Left ventricle myocardium inferior (tissue), 1 donor: ENCODE results near the gene ZNF557. TPM values are rescaled to one million over a fixed set of nuclear protein-coding genes. Genes with fewer than 3 reads are reported as not detected.

Experiments used
- DNase-seq: peaks from one replicate; pipeline ENCODE4 v3.0.0-alpha.2; 2020
- H3K27ac ChIP-seq: fragments of 200-600 bp; replicated peaks from 2 replicates; pipeline ENCODE4 v1.8.0; 2021
- H3K27me3 ChIP-seq: fragments of 200-600 bp; 2 replicates; pipeline ENCODE4 v1.8.0; 2021; ENCODE audit warnings: low read depth
- H3K36me3 ChIP-seq: fragments of 200-600 bp; 2 replicates; pipeline ENCODE4 v1.8.0; 2021
- H3K4me1 ChIP-seq: fragments of 200-600 bp; 2 replicates; pipeline ENCODE4 v1.8.0; 2021
- H3K4me3 ChIP-seq: fragments of 200-600 bp; 2 replicates; pipeline ENCODE4 v1.8.0; 2021; ENCODE audit warnings: mild to moderate bottlenecking, moderate library complexity
- H3K9me3 ChIP-seq: fragments of 200-600 bp; replicated peaks from 2 replicates; pipeline ENCODE4 v1.8.0; 2021
- CTCF ChIP-seq: fragments of 200-600 bp; IDR thresholded peaks from 2 replicates; pipeline ENCODE4 v1.8.0; 2021; ENCODE audit warnings: antibody characterized with exemption, mild to moderate bottlenecking, borderline replicate concordance
- intact Hi-C: fragments of 100-400 bp; cut with micrococcal nuclease; formaldehyde crosslinking; loops from one replicate; pipeline ENCODE4 v1.11.0; 2022
- total RNA-seq: library from RNA; stranded (reverse); fragmentation: NEBNext Ultra II Directional; extraction: Animal tissue kit (Norgen Biotek cat#: 25700); gene quantifications from one replicate; pipeline ENCODE4 v1.2.1, GENCODE V29; 2021
- donor health status: DM: no; HTN: yes; CAD: no; lungs with severe emphysema.

The ZNF557 gene
- total RNA-seq, 1 donor from 2014 or later, result 3.5 TPM

- Histone ChIP-seq H3K27me3 (no peaks in the 10 kb centered on the region), H3K9me3 (peaks cover 16% of the 10 kb centered on the region), H3K4me1 (no peaks in the 10 kb centered on the region), H3K36me3 (peaks cover 96% of the 10 kb centered on the region), H3K27ac (no peak overlapping the region), H3K4me3 (no peak overlapping the region)
- no peak for TF ChIP-seq CTCF
- DNase-seq, result no peak
- intact Hi-C loops, result no loop called here
These were observed 53.2 kb downstream of the ZNF557 start for GRCh38 chr19:7122701-7123100.

GRCh38 chr19:7124782-7125181 is 55.3 kb downstream of the ZNF557 start:
- H3K27ac ChIP-seq, result no peak overlapping the region

GRCh38 chr19:7125221-7125620 is 55.7 kb downstream of the ZNF557 start:
- Histone ChIP-seq H3K27me3 (no peaks in the 10 kb centered on the region), H3K27ac (no peak overlapping the region), H3K36me3 (peaks cover 96% of the 10 kb centered on the region), H3K4me1 (no peaks in the 10 kb centered on the region), H3K4me3 (no peak overlapping the region), H3K9me3 (peaks cover 16% of the 10 kb centered on the region)
- no peak for TF ChIP-seq CTCF
- no peak for DNase-seq
- intact Hi-C loops, result no loop called here

More at GRCh38 chr19:7124782-7125181, 55.3 kb downstream of the ZNF557 start:
- DNase-seq, result no peak
- Histone ChIP-seq H3K4me3 (no peak overlapping the region), H3K36me3 (peaks cover 96% of the 10 kb centered on the region), H3K27me3 (no peaks in the 10 kb centered on the region), H3K9me3 (peaks cover 16% of the 10 kb centered on the region), H3K4me1 (no peaks in the 10 kb centered on the region)
- intact Hi-C loops, result no loop called here
- TF ChIP-seq CTCF, result no peak

GRCh38 chr19:7126132-7126531 is 56.6 kb downstream of the ZNF557 start:
- TF ChIP-seq CTCF, result no peak
- no peak overlapping the region for H3K27ac ChIP-seq
- no peak overlapping the region for H3K4me3 ChIP-seq
- intact Hi-C loops, result no loop called here
- peaks cover 94% of the 10 kb centered on the region for H3K36me3 ChIP-seq
- H3K4me1 ChIP-seq, result no peaks in the 10 kb centered on the region
- no peaks in the 10 kb centered on the region for H3K27me3 ChIP-seq
- DNase-seq, result no peak
- peaks cover 16% of the 10 kb centered on the region for H3K9me3 ChIP-seq

- Histone ChIP-seq H3K36me3 (peaks cover 69% of the 10 kb centered on the region), H3K27ac (no peak overlapping the region), H3K4me1 (peaks cover 10% of the 10 kb centered on the region), H3K27me3 (no peaks in the 10 kb centered on the region), H3K9me3 (peaks cover 16% of the 10 kb centered on the region), H3K4me3 (no peak overlapping the region)
- no peak for DNase-seq
- intact Hi-C loops, result no loop called here
- TF ChIP-seq CTCF, result no peak
These were observed 60.5 kb downstream of the ZNF557 start for GRCh38 chr19:7130043-7130442.

GRCh38 chr19:7132054-7132453 is 62.6 kb downstream of the ZNF557 start:
- H3K36me3 ChIP-seq, result peaks cover 53% of the 10 kb centered on the region
- peaks cover 24% of the 10 kb centered on the region for H3K4me1 ChIP-seq
- H3K27ac ChIP-seq, result no peak overlapping the region
- intact Hi-C loops, result no loop called here
- no peak for DNase-seq
- H3K9me3 ChIP-seq, result no peaks in the 10 kb centered on the region
- TF ChIP-seq CTCF, result no peak
- no peak overlapping the region for H3K4me3 ChIP-seq
- H3K27me3 ChIP-seq, result no peaks in the 10 kb centered on the region
